ENCODE data around the gene C1orf122. TPM values are rescaled to one million over a fixed set of nuclear protein-coding genes. Genes with fewer than 3 reads are reported as not detected.

C1orf122 gene
- polyA plus RNA-seq, 3 donors, result 19.3 to 32.5 (median 30.8) TPM

- DNase-seq (ENCODE audit: extremely low read depth in 1 of 11, low read depth in 9 of 11, low spot score in 4 of 11), result no peak
These were observed 28.9 kb upstream of the C1orf122 start for GRCh38 chr1:37778654-37779053.

DNA sequence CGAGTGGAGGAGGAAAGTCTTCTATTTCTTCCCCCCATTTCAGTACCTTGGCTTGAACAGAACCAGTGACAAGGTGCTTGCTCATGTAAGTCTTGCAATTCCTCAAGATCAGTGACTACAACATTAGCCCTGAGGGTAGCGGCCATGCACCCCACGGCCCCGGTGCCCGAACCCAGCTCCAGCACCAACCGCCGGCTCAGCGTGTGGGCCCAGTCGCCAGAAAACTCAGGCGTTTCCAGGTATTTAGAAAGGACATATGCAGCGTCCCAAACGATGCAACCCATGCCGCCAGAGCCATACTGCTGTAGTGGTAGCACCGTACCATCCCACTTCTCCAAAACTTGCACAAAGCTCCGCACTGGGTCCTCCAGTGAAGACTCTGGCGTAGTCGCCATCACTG is 25.1 kb upstream of the C1orf122 start:
- DNase-seq (ENCODE audit: extremely low read depth in 1 of 11, low read depth in 9 of 11, low spot score in 4 of 11), result no peak

DNA sequence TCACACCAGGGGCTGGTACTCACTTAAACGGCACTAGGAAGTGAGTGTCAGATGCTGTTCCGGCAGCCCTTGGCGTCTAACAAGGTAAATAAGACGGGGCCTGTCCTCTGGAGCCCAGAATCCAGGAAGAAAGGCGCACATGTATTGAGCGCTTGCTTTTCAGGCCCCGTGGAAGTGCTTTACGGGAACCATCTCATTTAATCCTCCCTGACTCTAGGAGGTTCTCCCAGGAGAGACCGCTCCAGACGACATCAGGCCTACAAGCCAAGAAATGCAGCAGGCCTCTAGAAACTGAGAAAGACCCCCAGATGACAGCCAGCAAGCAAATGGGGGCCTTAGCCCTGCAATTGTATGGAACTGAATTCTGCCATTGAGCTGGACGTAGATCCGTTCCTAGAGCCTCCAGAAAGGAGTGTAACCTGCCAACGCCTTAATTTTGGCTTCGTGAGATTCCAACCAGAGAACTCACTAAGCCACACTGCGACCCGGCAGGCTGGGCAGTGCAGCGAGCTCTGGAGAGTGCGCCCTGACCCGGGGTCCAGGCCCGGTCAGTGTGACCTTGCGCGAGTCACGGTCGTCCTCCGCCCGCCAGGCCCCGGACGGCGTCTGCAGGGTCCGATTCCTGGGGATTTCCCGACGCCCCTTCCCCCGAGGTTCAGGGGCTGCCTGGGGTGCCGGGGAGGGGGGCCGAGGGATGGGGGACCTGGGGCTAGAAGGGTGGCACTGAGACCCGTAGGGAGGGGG is 14.5 kb upstream of the C1orf122 start:
- no peak for DNase-seq (ENCODE audit: extremely low read depth in 1 of 11, low read depth in 9 of 11, low spot score in 4 of 11)

DNA sequence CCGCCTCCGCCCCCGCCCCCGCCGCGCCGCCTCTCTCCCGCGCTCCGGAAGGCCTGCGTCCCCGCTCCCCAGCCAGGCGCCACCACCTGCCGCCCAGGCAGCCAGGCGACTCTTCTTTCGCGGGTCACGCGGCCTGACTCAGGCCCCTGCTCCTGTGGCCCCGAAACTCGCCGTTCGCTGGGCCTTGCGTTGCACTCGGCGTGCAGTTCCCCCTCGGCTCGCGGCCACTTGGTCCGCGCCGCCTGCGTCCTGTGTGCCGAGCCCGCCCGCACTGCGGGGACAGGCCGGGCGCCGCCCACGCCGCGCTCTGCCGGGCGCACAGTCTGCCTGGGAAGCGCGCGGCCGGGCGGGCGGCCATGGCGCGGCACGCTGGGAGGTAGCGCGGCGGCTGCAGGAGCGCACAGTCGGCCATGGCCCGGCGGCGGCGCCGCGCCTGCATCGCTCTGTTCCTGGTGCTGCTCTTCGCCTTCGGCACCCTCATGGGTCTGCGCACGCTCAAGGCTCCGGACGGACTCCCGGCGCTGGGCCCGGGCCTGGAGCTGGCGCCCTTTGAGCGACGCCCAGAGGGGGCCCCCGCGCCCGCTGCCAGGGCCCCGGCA is 13.7 kb upstream of the C1orf122 start, which contains the start of gene MANEAL:
MANEAL (plus strand) TSS at position 75 of the 599 bp plus-strand sequence; CDS start at position 411, 336 bp downstream.
- DNase-seq (ENCODE audit: extremely low read depth in 1 of 11, low read depth in 9 of 11, low spot score in 4 of 11), result peak in 6 of 11 donors; percentile 31 to 49 (median 44)

GRCh38 chr1:37794372-37795339 is 12.9 kb upstream of the C1orf122 start:
- no peak for DNase-seq (ENCODE audit: extremely low read depth in 1 of 11, low read depth in 9 of 11, low spot score in 4 of 11)

GRCh38 chr1:37795340-37796125 is 12.1 kb upstream of the C1orf122 start:
- peak in 4 of 11 donors; percentile 35 to 66 (median 54) for DNase-seq (ENCODE audit: extremely low read depth in 1 of 11, low read depth in 9 of 11, low spot score in 4 of 11)

GRCh38 chr1:37797750-37798345 is 9.7 kb upstream of the C1orf122 start:
- DNase-seq (ENCODE audit: extremely low read depth in 1 of 11, low read depth in 9 of 11, low spot score in 4 of 11), result no peak

- DNase-seq (ENCODE audit: extremely low read depth in 1 of 11, low read depth in 9 of 11, low spot score in 4 of 11), result no peak
These were observed 5.2 kb upstream of the C1orf122 start for GRCh38 chr1:37802439-37802838.

- no peak for DNase-seq (ENCODE audit: extremely low read depth in 1 of 11, low read depth in 9 of 11, low spot score in 4 of 11)
These were observed 403 bp upstream of the C1orf122 start for GRCh38 chr1:37807220-37807554.

DNA sequence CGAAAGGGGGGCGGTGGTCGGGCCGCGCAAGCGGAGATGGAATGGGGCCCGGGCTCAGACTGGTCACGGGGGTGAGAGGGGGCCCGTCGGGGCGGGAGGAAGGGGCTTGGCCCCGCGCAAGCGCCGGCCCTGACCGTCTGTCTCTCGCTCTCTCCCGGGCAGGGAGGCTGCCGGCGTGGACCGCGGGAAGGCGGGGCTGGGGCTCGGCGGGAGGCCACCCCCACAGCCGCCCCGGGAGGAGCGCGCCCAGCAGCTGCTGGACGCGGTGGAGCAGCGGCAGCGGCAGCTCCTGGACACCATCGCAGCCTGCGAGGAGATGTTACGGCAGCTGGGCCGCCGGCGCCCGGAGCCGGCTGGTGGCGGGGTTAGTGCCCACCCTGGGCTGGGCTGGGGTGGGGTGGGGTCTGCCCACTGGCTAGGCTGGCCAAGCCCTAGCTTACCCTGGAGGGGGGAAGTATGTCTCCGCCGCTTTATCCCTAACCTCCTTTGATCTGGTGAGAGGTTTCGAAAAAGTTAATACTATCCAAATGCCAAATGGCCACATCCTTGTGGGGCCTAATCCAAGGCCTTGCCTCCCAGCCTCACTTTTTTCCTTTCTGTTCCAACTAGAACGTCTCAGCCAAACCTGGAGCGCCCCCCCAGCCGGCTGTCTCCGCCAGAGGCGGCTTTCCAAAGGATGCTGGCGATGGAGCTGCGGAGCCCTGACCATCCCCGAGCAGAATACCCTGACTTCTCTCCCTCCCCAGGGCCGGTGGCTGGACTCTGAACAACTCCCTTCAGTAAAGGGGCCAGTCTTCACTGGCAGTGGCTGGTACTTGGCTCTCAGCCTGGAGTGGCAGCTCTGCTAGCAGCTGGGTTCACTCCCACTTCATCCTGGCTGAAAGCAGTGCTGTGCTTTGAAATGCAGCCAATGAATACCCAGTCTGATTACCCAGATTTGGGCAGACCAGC is 1.1 kb downstream of the C1orf122 start:
- DNase-seq (ENCODE audit: extremely low read depth in 1 of 11, low read depth in 9 of 11, low spot score in 4 of 11), result peak in 6 of 11 donors; percentile 20 to 64 (median 51)

DNA sequence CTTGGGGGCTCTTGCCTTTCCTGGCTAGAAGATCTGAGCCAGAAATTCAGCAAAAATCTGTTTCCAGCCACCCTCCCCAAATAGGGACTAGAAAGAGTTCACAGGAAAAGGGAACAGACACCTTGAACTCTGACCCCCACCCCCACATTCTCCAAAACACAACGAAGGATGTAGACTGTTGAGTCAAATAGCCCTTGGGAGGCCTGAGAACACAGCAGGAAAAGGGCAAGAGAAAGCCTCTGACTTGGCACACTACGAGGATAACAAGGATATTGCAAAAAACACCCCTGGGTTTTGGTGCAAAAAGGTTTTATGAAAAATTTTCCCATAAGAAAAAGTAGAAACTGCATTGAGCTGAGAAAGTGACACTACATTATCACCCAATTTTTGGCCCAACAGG is 2.4 kb downstream of the C1orf122 start:
- no peak for DNase-seq (ENCODE audit: extremely low read depth in 1 of 11, low read depth in 9 of 11, low spot score in 4 of 11)

- peak in 5 of 11 donors; percentile 15 to 65 (median 50) for DNase-seq (ENCODE audit: extremely low read depth in 1 of 11, low read depth in 9 of 11, low spot score in 4 of 11)
These were observed 3.6 kb downstream of the C1orf122 start for GRCh38 chr1:37811027-37811655.

GRCh38 chr1:37813529-37814145 is 6.0 kb downstream of the C1orf122 start:
- DNase-seq (ENCODE audit: extremely low read depth in 1 of 11, low read depth in 9 of 11, low spot score in 4 of 11), result no peak

GRCh38 chr1:37814252-37814651 is 6.7 kb downstream of the C1orf122 start:
- no peak for DNase-seq (ENCODE audit: extremely low read depth in 1 of 11, low read depth in 9 of 11, low spot score in 4 of 11)

DNA sequence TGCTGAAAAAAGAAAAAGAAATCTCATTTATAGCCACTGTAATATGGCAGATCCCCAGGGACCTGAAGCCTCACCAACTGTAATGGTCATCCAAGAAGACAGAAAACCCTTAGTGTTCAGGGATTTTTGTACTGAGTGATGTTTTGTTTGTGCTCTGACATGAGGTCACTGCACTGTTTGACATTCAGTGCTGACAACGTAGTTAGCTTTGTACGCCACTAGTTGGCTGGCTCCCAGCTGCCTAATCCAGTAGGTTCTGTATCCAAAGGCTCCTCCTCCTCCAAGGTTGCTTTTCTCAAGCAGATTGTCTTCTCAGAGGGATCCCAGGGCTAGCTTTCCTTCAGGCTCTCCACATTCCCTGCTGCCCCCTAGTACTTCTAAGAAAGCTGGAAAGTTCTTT is 9.9 kb downstream of the C1orf122 start:
- DNase-seq (ENCODE audit: extremely low read depth in 1 of 11, low read depth in 9 of 11, low spot score in 4 of 11), result no peak

- no peak for DNase-seq (ENCODE audit: extremely low read depth in 1 of 11, low read depth in 9 of 11, low spot score in 4 of 11)
These were observed 13.9 kb downstream of the C1orf122 start for GRCh38 chr1:37821481-37821880.
